Stimulated activated CD4-positive, alpha-beta T cell treated with anti-CD3 and anti-CD28 coated beads, Interleukin-15, amount 100 ng/mL, for 1 hour (primary cell): ENCODE results near the gene HEY2.

Experiments used
- DNase-seq, 2 donors: peaks; one replicate each; pipeline ENCODE4 v3.0.0-alpha.2; 2020; ENCODE audit warnings: low read depth in 1 of 2, low spot score in 1 of 2

Gene HEY2

DNA sequence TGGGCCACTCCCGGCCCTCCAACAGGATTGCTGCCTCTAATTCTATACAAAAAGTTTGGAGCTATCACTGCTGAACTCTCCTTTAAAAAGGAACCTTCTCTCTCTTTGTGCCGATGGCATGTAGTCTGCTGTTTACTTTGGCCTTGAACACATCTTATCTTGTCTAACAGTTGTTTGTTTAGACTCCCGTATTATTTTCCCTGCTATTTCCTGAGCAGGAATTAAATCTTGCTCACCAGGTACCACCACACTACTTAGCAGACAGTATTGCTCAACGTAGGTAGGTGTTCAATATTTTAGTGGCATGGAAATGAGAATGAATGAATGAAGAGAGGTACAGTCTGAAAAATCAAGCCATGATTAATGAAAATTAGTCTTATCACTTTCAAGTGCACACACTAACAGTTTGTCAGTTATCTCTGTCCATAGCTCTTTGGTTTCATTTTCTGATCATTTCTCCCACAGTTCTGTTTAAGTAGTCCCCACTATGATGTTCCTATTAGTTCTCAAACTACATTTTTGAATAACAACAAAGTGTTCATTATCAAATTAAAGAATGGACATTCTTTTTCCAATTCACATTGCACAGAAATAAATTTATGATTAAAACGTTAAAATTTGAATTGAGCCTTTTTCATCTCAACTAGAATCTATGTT lies 6.8 kb upstream of the HEY2 start:
- no peak for DNase-seq

DNA sequence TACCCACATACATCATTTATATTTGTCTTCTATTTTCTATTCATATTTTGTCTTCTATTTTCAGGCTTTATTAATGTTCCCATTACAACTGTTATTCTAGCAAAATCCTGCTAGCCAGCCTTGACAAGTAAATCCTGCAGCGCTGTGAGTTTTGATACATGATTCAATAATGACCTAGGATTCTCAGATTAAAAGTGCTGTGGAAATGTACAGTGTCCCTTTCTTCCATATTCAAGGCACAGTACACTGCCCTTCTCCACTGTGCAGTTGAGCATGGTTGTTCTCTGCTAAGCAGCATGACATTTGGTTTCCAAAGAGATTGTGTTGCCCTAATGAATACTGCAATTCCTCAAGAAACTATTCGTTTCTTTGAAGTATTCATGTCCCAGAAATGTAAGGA lies 5.8 kb upstream of the HEY2 start:
- DNase-seq: no peak

DNA sequence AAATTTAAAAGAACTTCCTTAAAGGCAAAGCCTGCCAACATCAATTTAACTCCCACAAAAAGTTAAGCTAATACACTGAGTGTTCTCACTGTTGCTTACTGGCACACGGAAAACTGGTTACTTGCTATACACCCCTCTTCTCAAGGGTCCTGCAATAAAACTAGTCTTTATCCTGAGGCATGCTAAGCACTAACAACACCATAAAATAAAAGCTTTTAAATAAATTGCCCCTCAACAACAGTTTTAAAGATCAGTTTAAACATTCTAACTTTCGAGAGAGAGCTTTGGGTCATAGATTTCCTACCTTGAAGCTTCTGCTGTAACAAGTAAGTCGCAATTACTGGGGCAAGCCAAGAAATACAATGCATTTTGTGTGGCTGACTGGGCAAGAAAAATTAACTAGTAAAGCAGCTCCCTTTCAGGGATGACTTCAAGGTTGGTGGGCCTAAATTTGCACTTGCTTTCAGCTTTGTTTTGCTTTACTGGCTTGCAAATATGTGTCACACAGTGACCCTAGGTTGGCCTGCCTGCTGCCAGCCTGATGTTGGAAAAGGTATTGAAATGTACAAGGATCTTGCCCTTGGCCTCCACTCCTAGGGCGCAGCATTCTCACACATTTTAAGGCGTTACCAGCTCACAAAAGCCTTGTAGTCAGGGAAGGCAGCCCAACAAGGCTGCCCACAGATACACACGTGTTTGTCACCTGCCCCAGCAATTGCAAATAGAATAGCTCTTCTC lies 4.0 kb upstream of the HEY2 start:
- no peak for DNase-seq

DNA sequence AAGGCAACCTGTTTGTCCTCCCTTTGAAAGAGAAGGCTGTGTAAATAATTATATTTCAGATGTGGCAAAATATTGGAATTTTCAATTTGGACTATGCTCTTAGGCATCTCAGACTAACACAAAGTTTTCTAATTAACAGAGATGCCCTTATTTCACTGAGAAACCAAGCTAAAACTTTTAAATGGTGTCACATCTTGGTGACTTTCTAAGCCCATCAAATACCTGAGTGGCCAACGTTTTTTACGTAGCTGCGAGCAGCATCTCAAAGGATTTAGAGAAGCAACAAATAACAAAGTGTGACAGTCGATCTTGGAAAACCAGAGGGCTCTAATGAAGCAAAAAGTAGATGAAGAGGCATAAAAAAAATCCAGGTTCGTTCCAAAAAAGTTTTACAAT lies 3.4 kb upstream of the HEY2 start:
- no peak for DNase-seq

DNA sequence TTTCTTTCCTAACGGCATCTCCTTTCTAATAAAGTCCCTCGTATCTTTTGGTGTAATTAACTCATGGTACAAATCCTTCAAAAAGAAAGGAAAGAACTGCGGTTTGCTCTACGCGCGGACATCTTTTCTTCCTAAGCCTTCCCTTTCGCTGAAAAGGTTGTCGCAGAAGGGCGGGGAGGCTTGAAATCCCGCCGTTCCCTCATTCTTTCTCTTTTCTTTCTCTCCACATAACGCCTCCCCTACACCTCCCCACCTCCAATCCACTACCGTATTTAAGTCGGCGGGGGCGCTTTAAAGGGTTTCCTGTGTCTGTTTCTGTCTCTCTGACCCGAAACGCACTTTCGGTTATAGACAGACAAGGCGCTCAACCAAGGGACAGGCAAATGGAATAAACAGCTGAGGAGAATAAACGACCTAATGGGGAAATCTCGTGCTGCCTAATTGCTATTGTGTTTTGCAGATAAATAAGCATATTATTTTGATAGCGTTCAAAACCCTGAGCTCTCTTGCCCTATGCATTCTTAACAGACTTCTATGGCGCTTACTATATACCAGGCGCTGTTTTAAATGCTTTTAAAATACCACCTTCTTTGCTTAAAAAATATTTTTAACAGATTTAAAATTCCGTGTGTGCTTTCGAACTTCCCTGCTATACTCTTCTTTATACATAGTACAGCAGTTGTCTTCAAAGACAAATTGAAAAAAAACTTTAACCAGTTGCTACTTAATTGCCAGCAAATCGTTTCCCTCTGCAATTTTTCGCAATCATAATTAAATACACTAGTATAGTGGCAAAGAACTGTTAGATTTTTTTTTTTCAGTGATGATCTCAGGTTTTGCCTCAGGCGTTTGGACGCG lies 2.5 kb upstream of the HEY2 start:
- DNase-seq: peak; percentile 33

DNA sequence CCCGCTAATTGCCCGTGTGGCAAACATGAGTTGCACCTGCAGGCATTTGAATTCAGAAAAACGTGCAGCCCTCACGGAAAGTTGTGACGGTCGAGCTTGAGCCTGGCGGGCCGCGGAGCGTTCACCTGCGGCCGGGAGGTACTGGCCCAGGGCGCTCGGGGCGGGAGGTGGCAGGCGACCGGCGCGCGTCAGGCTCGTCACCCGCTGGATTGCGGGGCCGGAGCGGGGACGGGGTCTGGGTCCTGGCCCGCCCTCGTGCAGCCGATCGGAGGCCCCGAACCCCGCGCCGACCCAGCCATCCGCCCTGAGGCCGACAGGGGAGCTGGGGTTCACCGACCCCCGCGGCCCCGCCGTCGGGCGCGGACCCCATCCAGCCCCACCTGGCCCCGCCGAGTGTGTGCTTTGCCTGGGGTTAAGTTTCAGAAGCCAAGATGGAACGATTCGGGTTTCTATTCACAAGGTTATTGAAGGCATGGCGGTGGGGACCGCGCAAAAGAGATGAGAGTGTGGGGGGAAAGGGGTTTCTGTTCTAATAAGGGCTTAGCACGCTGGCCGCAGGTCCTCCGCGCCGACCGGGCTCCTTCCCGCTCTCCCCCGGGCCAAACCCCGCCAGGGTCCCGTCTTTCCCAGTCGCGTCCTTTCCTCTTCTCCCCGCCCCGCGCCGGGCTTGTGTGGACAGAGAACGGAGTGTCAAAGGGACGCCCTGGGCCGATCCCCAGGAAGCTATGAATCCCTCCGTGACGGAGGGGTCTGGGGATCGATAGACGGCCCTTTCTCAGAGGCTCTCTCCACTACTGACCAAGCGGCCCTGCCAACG lies 1.6 kb upstream of the HEY2 start:
- DNase-seq: no peak

DNA sequence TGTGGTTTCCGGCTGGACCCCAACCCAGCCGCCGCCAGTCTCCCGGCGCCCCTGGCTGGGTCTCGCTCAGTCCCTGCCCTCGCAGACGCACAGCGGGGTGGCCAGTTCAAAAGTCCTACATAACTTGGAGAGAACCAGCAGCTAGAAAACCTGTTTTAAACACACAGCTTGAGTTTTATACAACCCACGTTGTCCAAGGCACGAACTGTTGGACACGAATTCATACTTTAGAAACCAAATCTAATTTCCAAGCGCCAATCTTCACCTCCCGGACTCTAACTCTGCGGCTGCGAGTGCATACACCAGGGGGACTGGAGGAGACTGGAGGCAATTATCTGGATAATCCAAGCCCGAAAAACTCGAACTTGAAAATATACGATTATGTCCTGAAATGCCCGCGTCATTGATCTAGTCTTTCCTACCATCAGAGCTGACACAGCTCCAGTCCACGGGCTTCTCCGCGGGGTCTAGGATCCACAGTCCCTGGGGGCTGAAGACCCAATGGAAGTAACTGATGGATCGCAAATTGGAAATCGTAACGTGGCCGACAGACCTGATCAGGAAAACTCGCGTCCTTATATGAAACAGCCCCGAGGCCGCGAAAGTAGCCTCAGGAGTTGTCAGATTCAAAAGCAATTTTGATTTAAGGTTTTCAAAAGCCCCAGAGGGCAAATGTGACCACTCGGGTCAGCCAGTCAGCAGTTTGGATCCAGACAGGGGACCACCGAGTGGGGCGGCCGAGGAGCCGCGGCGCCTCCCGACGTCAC lies 843 bp upstream of the HEY2 start:
- DNase-seq: no peak

DNA sequence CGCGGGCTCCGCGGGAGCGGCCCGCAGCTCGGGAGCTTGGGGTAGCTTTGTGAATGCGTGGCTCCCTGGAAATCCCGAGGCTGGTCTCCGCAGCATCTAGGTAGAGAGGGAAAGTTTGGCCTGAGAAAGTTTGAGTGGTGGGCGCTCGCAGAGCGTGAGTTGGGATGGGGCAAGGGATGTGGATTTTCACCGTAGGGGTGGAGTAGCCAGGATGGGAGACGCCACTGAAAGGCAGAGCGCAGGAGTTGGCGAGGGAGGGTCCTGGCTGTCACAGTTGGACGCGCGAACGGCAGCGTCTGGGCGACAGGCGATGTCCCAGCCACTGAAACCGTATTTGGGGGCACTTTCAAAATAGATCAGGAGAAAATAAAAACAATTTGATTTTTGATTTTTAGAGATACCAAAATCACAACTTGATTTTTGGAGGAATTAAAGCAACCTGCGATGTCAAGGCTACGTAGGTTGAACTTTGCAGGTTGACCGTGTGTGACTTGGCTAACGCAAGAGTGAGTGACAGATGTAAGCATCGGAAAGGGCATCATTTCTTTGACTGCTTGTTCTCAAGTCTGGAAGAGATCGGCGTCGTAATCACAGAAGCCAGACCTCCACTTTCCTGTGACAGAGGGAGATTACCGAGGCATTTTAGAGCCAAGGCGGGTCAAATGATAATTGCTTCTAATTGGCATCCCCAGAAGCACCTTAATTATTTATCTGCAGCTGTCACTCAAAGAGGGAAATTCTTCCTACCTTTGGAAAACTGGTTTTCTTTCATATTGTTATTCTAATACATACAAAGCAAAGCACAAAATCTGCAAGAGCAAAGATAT lies 646 bp downstream of the HEY2 start:
- no peak for DNase-seq

DNA sequence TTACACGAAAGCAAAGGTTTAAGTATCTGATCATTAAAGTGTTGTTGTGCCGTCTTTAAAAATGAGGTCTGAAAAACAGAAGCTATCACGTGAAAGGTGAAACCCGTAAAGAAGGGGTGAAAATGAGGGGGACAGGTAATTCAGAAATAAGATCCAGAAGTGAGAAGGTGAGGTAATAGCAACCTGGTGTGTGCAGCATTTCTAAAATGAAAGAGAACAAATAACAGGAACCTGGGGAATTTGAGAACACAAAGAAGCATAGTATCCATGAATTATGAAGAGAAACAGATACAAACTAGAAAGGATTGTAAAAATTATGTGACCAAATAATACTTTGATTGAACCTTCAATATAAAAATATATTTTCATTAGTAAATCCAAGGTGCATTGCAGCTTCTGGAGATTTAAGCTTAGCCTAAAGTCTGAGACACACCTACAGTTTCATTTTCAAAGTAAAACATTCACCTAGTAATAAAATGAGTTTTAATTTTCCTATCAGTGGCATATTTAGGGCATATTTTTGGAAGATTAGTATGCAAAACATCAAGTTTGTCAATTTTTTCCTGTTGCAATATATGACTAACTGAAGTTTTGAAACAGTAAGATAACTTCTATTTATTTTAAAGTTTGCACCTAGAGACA lies 1.4 kb downstream of the HEY2 start:
- no peak for DNase-seq

DNA sequence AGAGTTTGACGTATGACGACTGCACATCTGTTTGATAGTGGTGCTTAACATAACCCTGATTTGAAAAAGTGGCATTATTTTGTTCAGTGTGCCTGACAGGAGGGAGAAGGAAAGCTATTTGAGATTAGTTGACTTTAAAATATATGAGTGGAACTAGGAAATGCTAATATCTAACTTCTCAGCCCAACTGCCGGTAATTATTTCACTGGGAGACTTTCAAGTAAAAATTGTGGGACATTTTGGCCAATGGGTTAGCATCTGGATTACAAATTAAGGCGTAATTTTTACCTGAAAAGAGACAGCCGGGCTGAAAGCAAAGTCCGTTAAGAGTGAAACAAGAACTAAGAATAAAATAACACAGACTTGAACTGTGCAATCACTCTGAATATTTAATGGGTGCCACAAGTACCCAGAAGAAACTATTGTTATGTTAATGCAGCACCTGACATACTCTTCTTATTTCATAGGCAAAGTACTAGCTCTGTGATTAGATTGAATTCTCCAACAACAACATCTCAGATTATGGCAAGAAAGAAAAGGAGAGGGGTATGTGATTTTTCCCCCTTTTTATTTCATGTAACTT lies 2.0 kb downstream of the HEY2 start:
- DNase-seq: no peak

DNA sequence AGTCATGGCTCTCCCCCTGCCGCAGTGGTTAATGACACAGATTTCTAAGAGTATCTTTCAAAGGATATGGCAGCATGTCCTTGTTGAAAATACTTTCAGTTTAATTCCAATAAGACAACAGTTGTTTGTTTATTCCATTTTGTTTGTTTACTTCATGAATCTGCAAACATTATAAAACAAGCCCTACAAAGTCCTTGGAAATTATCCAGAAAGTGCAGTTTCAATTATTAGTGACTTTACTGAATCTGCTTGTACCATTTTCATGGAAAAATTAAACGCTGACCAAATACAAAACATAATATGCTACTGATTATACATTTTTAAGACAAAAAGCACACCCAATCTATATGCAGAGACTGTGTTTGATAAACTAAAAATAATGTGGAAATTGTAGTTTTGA lies 3.3 kb downstream of the HEY2 start:
- no peak for DNase-seq

DNA sequence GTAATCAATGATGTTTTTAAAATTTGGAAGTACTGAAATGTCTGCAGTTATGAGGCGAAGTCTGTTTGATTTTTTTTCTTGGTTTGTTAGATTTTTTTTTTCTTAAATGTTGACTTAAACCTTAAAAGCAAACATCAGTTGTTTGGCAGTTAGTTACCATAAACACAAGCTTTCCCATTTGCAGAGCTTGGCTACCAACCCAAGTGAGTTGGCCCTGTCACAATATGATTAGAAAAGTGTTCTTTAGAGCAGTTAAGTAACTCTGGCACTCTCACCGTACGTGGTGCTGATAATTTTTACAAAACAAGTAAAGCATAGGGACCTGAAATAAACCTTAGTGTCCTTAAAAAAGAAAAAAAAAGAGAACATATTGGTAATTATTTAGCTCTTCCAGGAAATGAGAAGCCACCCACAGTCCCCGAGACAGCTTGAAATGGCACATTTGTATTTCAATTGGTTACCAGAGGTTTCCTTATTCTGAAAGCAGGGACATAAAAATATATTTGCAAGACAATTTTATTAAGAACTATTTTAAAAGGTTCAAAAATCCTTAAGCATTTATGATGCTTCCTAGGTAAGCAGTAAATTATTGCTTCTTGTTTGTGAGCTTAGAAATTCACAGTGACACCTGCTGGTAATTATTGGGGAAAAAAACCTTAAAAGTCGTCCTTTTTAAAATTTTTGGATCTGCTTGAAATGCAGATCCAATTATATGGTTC lies 3.9 kb downstream of the HEY2 start:
- no peak for DNase-seq

DNA sequence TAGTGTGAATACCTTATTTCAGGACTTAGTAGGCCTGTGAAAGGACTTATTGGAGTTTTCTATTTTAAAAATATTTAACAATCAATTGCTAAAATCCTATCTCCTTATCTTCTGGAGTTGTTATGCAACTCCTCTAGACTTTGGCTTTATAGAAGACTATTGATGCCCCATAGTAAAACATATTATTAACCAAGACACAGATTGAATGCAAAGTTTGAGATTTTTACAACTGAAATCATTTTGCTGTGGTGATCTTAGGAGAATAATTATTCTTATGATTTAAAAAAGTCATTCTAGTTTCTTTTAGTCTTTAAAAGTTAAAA lies 4.5 kb downstream of the HEY2 start:
- no peak for DNase-seq

DNA sequence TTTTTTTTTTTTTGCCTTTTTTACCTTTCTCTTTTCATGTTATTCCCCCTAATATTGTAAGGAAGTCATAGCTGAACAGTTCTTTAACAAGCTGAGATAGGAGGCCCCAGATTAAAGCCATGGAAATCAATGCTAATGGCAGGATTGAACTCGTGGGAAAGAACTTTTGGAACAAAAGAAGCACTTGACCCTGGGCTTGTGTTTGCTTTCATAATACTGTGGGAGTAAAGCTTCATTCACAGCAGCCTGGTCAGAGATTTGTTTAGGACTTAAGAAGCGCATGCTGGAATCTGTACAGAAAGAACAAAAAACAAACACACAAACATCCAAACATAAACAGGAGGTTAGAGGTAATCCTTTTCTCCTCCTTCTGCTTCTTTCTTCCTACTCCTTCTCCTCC lies 5.1 kb downstream of the HEY2 start:
- no peak for DNase-seq

DNA sequence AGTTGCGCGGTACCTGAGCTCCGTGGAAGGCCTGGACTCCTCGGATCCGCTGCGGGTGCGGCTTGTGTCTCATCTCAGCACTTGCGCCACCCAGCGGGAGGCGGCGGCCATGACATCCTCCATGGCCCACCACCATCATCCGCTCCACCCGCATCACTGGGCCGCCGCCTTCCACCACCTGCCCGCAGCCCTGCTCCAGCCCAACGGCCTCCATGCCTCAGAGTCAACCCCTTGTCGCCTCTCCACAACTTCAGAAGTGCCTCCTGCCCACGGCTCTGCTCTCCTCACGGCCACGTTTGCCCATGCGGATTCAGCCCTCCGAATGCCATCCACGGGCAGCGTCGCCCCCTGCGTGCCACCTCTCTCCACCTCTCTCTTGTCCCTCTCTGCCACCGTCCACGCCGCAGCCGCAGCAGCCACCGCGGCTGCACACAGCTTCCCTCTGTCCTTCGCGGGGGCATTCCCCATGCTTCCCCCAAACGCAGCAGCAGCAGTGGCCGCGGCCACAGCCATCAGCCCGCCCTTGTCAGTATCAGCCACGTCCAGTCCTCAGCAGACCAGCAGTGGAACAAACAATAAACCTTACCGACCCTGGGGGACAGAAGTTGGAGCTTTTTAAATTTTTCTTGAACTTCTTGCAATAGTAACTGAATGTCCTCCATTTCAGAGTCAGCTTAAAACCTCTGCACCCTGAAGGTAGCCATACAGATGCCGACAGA lies 9.9 kb downstream of the HEY2 start:
- no peak for DNase-seq

DNA sequence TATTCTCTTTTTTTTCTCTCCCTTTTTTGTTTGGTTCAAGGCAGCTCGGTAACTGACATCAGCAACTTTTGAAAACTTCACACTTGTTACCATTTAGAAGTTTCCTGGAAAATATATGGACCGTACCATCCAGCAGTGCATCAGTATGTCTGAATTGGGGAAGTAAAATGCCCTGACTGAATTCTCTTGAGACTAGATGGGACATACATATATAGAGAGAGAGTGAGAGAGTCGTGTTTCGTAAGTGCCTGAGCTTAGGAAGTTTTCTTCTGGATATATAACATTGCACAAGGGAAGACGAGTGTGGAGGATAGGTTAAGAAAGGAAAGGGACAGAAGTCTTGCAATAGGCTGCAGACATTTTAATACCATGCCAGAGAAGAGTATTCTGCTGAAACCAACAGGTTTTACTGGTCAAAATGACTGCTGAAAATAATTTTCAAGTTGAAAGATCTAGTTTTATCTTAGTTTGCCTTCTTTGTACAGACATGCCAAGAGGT lies 10.6 kb downstream of the HEY2 start:
- DNase-seq: no peak

DNA sequence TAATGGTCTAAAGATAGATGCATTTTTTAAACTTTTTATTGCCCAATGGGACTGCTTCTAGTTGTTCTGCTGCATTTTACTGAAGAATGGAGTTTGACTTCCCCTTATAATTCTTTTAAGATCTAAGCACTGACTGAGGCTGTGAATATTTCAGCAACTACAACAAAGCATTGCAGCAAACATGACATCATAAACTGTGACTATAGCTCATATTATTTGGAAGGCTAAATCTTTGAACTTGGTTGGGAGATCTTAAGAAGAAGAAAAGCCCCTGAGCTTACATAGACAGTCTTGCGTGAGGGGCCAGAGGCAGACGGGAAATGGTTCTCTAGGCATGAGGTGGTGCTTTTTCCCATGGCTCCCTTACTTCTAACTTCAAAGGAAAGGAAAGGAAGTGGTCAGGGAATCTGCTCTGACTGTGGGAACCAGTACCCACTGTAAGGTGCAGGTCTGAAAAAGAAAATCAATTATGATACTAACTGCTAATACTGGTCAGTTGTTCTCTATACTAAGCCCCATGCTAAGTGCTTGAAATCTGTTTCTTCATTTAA lies 14.8 kb downstream of the HEY2 start:
- DNase-seq: no peak
